Ishikawa (cell line): ENCODE measurements around the gene NKX2-1.

Experiments used
- CEBPB ChIP-seq: IDR thresholded peaks from 2 replicates; pipeline ENCODE4 v1.6.1; 2012
- CREB1 ChIP-seq: IDR thresholded peaks from 2 replicates; pipeline ENCODE4 v1.6.1; 2012; ENCODE audit warnings: low read depth
- EGR1 ChIP-seq: IDR thresholded peaks from 2 replicates; pipeline ENCODE4 v1.6.1; 2012
- EP300 ChIP-seq: IDR thresholded peaks from 2 replicates; pipeline ENCODE4 v1.6.1; 2012; ENCODE audit warnings: borderline replicate concordance
- FOXM1 ChIP-seq: IDR thresholded peaks from 2 replicates; pipeline ENCODE4 v1.6.1; 2012; ENCODE audit warnings: low read depth, borderline replicate concordance
- NFIC ChIP-seq: IDR thresholded peaks from 2 replicates; pipeline ENCODE4 v1.6.1; 2012
- RAD21 ChIP-seq: IDR thresholded peaks from 2 replicates; pipeline ENCODE4 v1.6.1; 2012; ENCODE audit warnings: low read depth
- TAF1 ChIP-seq: IDR thresholded peaks from 2 replicates; pipeline ENCODE4 v1.6.1; 2012; ENCODE audit warnings: low read depth, mild to moderate bottlenecking
- TCF12 ChIP-seq: IDR thresholded peaks from 2 replicates; pipeline ENCODE4 v1.6.1; 2012; ENCODE audit warnings: low read depth
- TEAD4 ChIP-seq: IDR thresholded peaks from 2 replicates; pipeline ENCODE4 v1.6.1; 2012
- YY1 ChIP-seq: IDR thresholded peaks from 2 replicates; pipeline ENCODE4 v1.6.1; 2012; ENCODE audit warnings: low read depth
- ZBTB7A ChIP-seq: IDR thresholded peaks from 2 replicates; pipeline ENCODE4 v1.6.1; 2012; ENCODE audit warnings: low read depth
- TF ChIP-seq, protein P1 (sequence below): IDR thresholded peaks from 2 replicates; pipeline ENCODE4 v1.6.1; 2012; ENCODE audit warnings: low read depth, mild to moderate bottlenecking
- TF ChIP-seq, protein P2 (sequence below): IDR thresholded peaks from 2 replicates; pipeline ENCODE4 v1.6.1; 2012
- TF ChIP-seq, protein P3 (sequence below): IDR thresholded peaks from 2 replicates; pipeline ENCODE4 v1.6.1; 2012

NKX2-1 gene

GRCh38 chr14:36510874-36511273 is 9.2 kb downstream of the NKX2-1 start:
- TF ChIP-seq YY1 (no peak), CREB1 (no peak), EGR1 (no peak), EP300 (no peak), TEAD4 (no peak), ZBTB7A (no peak), NFIC (no peak)
- TF ChIP-seq, protein P1, sequence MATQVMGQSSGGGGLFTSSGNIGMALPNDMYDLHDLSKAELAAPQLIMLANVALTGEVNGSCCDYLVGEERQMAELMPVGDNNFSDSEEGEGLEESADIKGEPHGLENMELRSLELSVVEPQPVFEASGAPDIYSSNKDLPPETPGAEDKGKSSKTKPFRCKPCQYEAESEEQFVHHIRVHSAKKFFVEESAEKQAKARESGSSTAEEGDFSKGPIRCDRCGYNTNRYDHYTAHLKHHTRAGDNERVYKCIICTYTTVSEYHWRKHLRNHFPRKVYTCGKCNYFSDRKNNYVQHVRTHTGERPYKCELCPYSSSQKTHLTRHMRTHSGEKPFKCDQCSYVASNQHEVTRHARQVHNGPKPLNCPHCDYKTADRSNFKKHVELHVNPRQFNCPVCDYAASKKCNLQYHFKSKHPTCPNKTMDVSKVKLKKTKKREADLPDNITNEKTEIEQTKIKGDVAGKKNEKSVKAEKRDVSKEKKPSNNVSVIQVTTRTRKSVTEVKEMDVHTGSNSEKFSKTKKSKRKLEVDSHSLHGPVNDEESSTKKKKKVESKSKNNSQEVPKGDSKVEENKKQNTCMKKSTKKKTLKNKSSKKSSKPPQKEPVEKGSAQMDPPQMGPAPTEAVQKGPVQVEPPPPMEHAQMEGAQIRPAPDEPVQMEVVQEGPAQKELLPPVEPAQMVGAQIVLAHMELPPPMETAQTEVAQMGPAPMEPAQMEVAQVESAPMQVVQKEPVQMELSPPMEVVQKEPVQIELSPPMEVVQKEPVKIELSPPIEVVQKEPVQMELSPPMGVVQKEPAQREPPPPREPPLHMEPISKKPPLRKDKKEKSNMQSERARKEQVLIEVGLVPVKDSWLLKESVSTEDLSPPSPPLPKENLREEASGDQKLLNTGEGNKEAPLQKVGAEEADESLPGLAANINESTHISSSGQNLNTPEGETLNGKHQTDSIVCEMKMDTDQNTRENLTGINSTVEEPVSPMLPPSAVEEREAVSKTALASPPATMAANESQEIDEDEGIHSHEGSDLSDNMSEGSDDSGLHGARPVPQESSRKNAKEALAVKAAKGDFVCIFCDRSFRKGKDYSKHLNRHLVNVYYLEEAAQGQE: no peak

DNA sequence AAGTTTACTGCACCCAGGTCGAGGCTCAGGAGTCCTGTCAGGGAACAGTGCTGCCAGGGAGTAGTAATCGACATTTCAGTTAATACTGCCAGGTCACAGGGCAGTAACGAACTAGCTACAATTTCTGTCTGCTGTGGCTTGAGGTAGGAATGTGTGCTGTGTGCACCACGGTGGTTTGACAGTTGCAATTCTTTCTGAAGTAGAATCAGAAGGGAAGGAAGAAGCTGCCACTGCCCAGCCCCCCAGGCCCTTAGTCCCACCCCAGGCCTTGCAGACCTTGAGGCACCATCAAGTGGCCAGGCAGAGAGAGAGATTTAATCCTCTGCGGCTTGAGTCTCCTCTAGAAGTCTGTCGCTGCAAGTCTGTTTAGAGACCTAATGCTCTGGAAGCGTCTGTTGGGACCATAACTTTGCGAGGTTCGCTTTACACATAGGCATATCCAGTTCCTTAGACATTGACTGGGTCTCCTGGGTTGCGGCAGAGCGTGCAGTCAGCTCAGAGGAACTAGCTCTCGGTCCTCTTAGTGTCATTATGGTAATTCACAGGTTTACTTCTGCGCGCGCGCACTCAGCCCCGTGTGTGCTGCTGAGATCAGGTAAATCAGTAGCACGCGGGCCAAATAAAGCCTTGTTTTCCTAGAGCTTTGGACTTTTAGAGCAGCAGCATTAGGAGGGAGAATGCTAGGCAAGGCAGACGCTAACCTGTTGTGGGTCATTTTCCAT is 9.8 kb downstream of the NKX2-1 start:
- TF ChIP-seq NFIC (no peak), TCF12 (no peak), FOXM1 (no peak), TEAD4 (no peak), CREB1 (no peak), EGR1 (no peak), ZBTB7A (no peak), YY1 (no peak), TAF1 (no peak), EP300 (no peak), RAD21 (no peak), CEBPB (no peak)
- TF ChIP-seq, protein P2, sequence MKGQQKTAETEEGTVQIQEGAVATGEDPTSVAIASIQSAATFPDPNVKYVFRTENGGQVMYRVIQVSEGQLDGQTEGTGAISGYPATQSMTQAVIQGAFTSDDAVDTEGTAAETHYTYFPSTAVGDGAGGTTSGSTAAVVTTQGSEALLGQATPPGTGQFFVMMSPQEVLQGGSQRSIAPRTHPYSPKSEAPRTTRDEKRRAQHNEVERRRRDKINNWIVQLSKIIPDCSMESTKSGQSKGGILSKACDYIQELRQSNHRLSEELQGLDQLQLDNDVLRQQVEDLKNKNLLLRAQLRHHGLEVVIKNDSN: no peak
- TF ChIP-seq, protein P3, sequence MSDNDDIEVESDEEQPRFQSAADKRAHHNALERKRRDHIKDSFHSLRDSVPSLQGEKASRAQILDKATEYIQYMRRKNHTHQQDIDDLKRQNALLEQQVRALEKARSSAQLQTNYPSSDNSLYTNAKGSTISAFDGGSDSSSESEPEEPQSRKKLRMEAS: no peak
- TF ChIP-seq, protein P1: no peak

- TF ChIP-seq, protein P2: no peak
- no peak for TF ChIP-seq TCF12
- TF ChIP-seq, protein P3: no peak
- no peak for TF ChIP-seq TEAD4
- no peak for TF ChIP-seq EP300
- TF ChIP-seq YY1: no peak
- no peak for TF ChIP-seq CEBPB
- TF ChIP-seq FOXM1: no peak
- TF ChIP-seq, protein P1: no peak
- TF ChIP-seq NFIC: no peak
- TF ChIP-seq EGR1: no peak
- TF ChIP-seq CREB1: no peak
- TF ChIP-seq ZBTB7A: no peak
- TF ChIP-seq TAF1: no peak
- no peak for TF ChIP-seq RAD21
These were observed 10.7 kb downstream of the NKX2-1 start for GRCh38 chr14:36509069-36509917.
